ENCODE measurements around the gene MYO16. TPM values are rescaled to one million over a fixed set of nuclear protein-coding genes. Genes with fewer than 3 reads are reported as not detected.

MYO16 gene
- total and polyA plus RNA-seq, 2 donors (not counting 1 experiment from before 2014, with no cell fraction given): under 0.01 to 0.01 TPM

DNA sequence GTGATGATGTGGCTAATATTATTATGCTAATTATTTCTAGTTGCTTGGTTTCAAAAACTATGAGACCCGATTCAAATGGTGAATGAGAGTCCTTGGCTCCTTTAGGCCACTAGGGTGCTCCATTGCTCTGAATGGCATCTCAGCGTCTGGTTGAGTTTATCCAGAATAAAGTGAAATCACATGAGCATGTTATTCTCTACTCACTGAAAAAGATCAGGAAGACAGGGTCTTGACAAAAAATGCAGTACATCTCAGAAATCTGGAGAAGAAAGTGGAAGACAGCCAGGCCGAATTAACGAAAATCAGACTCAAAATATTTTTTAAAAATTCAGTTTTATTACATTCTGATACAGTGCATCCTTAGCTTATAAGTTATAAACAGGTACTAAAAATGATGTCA, 516.2 kb downstream of the MYO16 start:
- no peaks in the 10 kb centered on the region for H3K79me2 ChIP-seq (ENCODE audit: control insufficient read depth, insufficient read depth, low read length)
- H2AFZ ChIP-seq (ENCODE audit: low read length): no peak overlapping the region
- no peaks in the 10 kb centered on the region for H3K36me3 ChIP-seq (ENCODE audit: control insufficient read depth, insufficient read depth, low read length)
- no peaks in the 10 kb centered on the region for H4K20me1 ChIP-seq (ENCODE audit: control insufficient read depth, extremely low read depth, insufficient read depth, low read length)
- no peak overlapping the region for H3K4me2 ChIP-seq (ENCODE audit: extremely low read depth, insufficient read depth, low read length)
- H3K9me3 ChIP-seq (ENCODE audit: control insufficient read depth, insufficient read depth, low read depth, low read length): no peaks in the 10 kb centered on the region
- H3K27ac ChIP-seq (ENCODE audit: insufficient read depth, low read length): no peak overlapping the region
- H3K27me3 ChIP-seq (ENCODE audit: control insufficient read depth, insufficient read depth, low read length): no peaks in the 10 kb centered on the region
- no peak for TF ChIP-seq EZH2 (IDR thresholded peaks at IDR 0.05; ENCODE audit: low read length, missing control alignments)
- TF ChIP-seq, protein P1, sequence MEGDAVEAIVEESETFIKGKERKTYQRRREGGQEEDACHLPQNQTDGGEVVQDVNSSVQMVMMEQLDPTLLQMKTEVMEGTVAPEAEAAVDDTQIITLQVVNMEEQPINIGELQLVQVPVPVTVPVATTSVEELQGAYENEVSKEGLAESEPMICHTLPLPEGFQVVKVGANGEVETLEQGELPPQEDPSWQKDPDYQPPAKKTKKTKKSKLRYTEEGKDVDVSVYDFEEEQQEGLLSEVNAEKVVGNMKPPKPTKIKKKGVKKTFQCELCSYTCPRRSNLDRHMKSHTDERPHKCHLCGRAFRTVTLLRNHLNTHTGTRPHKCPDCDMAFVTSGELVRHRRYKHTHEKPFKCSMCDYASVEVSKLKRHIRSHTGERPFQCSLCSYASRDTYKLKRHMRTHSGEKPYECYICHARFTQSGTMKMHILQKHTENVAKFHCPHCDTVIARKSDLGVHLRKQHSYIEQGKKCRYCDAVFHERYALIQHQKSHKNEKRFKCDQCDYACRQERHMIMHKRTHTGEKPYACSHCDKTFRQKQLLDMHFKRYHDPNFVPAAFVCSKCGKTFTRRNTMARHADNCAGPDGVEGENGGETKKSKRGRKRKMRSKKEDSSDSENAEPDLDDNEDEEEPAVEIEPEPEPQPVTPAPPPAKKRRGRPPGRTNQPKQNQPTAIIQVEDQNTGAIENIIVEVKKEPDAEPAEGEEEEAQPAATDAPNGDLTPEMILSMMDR (conservative IDR thresholded peaks at IDR 0.05 in 1 of 2, IDR thresholded peaks at IDR 0.05 in 1 of 2; ENCODE audit: low read depth in 1 of 2, low read length in 2 of 2): peak; percentile 95 to 98
- H3K4me3 ChIP-seq (replicated peaks in 1 of 4; ENCODE audit: control extremely low read depth in 1 of 4, insufficient read depth in 1 of 4, low read depth in 3 of 4, low read length in 4 of 4): no peak overlapping the region
- H3K4me1 ChIP-seq (ENCODE audit: control insufficient read depth, extremely low read depth, insufficient read depth, low read length): no peaks in the 10 kb centered on the region
- no peak overlapping the region for H3K9ac ChIP-seq (ENCODE audit: insufficient read depth, low read length)
- DNase-seq (ENCODE audit: low read depth in 2 of 2): peak; percentile 64 to 82

DNA sequence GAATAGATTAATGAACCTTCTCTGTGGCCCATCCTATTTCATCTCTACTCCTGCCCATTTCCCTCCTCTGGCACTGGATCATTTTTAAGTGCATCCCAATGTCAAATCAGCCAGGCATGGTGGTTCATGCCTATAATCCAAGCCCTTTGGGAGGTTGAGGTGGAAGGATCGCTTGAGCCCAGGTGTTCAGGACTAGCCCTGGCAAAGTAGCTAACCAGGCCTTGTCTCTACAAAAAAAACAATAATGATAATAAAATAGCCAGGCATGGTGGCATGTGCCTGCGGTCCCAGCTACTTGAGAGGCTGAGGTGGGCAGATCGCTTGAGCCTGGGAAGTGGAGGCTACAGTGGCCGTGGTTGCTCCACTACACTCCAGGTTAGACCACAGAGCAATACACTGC, 517.0 kb downstream of the MYO16 start:
- no peaks in the 10 kb centered on the region for H3K79me2 ChIP-seq (ENCODE audit: control insufficient read depth, insufficient read depth, low read length)
- no peaks in the 10 kb centered on the region for H3K36me3 ChIP-seq (ENCODE audit: control insufficient read depth, insufficient read depth, low read length)
- TF ChIP-seq EZH2 (IDR thresholded peaks at IDR 0.05; ENCODE audit: low read length, missing control alignments): no peak
- TF ChIP-seq, protein P1 (conservative IDR thresholded peaks at IDR 0.05 in 1 of 2, IDR thresholded peaks at IDR 0.05 in 1 of 2; ENCODE audit: low read depth in 1 of 2, low read length in 2 of 2): no peak
- H3K27ac ChIP-seq (ENCODE audit: insufficient read depth, low read length): no peak overlapping the region
- H3K9me3 ChIP-seq (ENCODE audit: control insufficient read depth, insufficient read depth, low read depth, low read length): no peaks in the 10 kb centered on the region
- H4K20me1 ChIP-seq (ENCODE audit: control insufficient read depth, extremely low read depth, insufficient read depth, low read length): no peaks in the 10 kb centered on the region
- H3K4me3 ChIP-seq (replicated peaks in 1 of 4; ENCODE audit: control extremely low read depth in 1 of 4, insufficient read depth in 1 of 4, low read depth in 3 of 4, low read length in 4 of 4): no peak overlapping the region
- no peaks in the 10 kb centered on the region for H3K27me3 ChIP-seq (ENCODE audit: control insufficient read depth, insufficient read depth, low read length)
- no peaks in the 10 kb centered on the region for H3K4me1 ChIP-seq (ENCODE audit: control insufficient read depth, extremely low read depth, insufficient read depth, low read length)
- DNase-seq (ENCODE audit: low read depth in 2 of 2): no peak
- H2AFZ ChIP-seq (ENCODE audit: low read length): no peak overlapping the region
- H3K9ac ChIP-seq (ENCODE audit: insufficient read depth, low read length): no peak overlapping the region
- no peak overlapping the region for H3K4me2 ChIP-seq (ENCODE audit: extremely low read depth, insufficient read depth, low read length)

DNA sequence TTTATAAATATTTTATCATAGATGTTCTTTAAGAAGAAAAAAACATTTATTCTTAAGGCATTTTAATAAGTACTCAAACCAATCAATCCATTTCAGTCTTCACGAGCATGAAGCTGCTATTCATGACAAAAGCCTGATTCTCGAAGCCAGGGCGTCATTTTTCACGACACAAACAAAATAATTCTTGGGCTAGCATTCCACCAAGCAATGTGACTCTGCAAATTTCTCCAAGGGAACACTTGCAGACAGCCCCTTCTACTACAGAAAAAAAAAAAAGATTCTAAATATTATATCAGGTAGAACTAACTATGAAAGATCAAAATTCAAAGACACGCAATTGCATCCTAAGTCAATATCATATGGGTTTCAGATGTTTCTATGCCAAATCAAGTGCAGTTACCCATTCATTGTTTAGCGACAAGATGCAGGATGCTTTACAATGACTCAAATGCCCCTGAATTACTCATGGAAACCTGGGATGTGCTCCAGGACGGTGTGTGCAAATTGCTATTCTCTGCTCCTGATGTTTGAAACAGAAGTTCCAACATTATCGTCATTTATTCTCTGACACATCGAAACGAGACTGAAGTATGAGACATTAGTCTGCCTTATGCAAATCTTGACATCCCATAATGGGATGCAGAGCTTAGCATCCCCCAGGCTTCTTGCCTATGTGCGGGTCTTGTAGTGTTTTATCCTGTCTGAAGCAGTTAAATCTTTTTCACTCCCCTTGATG, 517.7 kb downstream of the MYO16 start:
- TF ChIP-seq EZH2 (IDR thresholded peaks at IDR 0.05; ENCODE audit: low read length, missing control alignments): no peak
- TF ChIP-seq, protein P1 (conservative IDR thresholded peaks at IDR 0.05 in 1 of 2, IDR thresholded peaks at IDR 0.05 in 1 of 2; ENCODE audit: low read depth in 1 of 2, low read length in 2 of 2): no peak
- no peaks in the 10 kb centered on the region for H3K9me3 ChIP-seq (ENCODE audit: control insufficient read depth, insufficient read depth, low read depth, low read length)
- no peak overlapping the region for H3K9ac ChIP-seq (ENCODE audit: insufficient read depth, low read length)
- no peak overlapping the region for H3K27ac ChIP-seq (ENCODE audit: insufficient read depth, low read length)
- H2AFZ ChIP-seq (ENCODE audit: low read length): no peak overlapping the region
- no peaks in the 10 kb centered on the region for H3K27me3 ChIP-seq (ENCODE audit: control insufficient read depth, insufficient read depth, low read length)
- no peaks in the 10 kb centered on the region for H3K79me2 ChIP-seq (ENCODE audit: control insufficient read depth, insufficient read depth, low read length)
- H3K4me3 ChIP-seq (replicated peaks in 1 of 4; ENCODE audit: control extremely low read depth in 1 of 4, insufficient read depth in 1 of 4, low read depth in 3 of 4, low read length in 4 of 4): no peak overlapping the region
- peak; percentile 65 to 96 for DNase-seq (ENCODE audit: low read depth in 2 of 2)
- no peak overlapping the region for H3K4me2 ChIP-seq (ENCODE audit: extremely low read depth, insufficient read depth, low read length)
- no peaks in the 10 kb centered on the region for H3K36me3 ChIP-seq (ENCODE audit: control insufficient read depth, insufficient read depth, low read length)
- no peaks in the 10 kb centered on the region for H3K4me1 ChIP-seq (ENCODE audit: control insufficient read depth, extremely low read depth, insufficient read depth, low read length)
- no peaks in the 10 kb centered on the region for H4K20me1 ChIP-seq (ENCODE audit: control insufficient read depth, extremely low read depth, insufficient read depth, low read length)
